Upper lobe of left lung (tissue), 6 donors: Measurements from ENCODE around the gene HSPB1. TPM values are rescaled to one million over a fixed set of nuclear protein-coding genes. Genes with fewer than 3 reads are reported as not detected.

Source experiments
- ATAC-seq, 2 donors: fragments of 200-7000 bp; cut with Tn5 transposase; one replicate each; pipeline ENCODE4 v1.9.1; 2022; ENCODE audit warnings: mild to moderate bottlenecking in 2 of 2, moderate library complexity in 2 of 2; ENCODE audit not compliant: low FRiP score in 2 of 2
- DNase-seq, 2 donors: peaks; one replicate each; pipeline ENCODE4 v3.0.0-alpha.2; 2019 to 2020
- H3K27ac ChIP-seq, 4 donors: fragments of 200-600 bp; sonication (generic); one replicate each; pipeline ENCODE4 v1.5.1; 2016 to 2019
- H3K27me3 ChIP-seq, 4 donors: fragments of 200-600 bp; sonication (generic); one replicate each; pipeline ENCODE4 v1.5.1; 2017 to 2019
- H3K36me3 ChIP-seq, 4 donors: fragments of 200-600 bp; sonication (generic); one replicate each; pipeline ENCODE4 v1.5.1; 2016 to 2019
- H3K4me1 ChIP-seq, 4 donors: fragments of 200-600 bp; sonication (generic); one replicate each; pipeline ENCODE4 v1.5.1; 2018 to 2019
- H3K4me3 ChIP-seq, 4 donors: fragments of 200-600 bp; sonication (generic); one replicate each; pipeline ENCODE4 v1.5.1; 2017 to 2019; ENCODE audit warnings: mild to moderate bottlenecking in 2 of 4, moderate library complexity in 1 of 4
- H3K9me3 ChIP-seq, 4 donors: fragments of 200-600 bp; sonication (generic); one replicate each; pipeline ENCODE4 v1.5.1; 2018 to 2019
- CTCF ChIP-seq, 6 experiments: fragments of 450-650 bp in 4 of 6; fragments of 200-600 bp in 2 of 6; sonication (generic) in 2 of 6; IDR thresholded peaks; one replicate each; pipeline ENCODE4 v1.5.1; 2016 to 2019; ENCODE audit warnings: antibody characterized with exemption in 6 of 6
- EP300 ChIP-seq, 4 donors: sonication (generic); formaldehyde crosslinking; IDR thresholded peaks; one replicate each; pipeline ENCODE4 v1.5.1; 2017; ENCODE audit warnings: antibody characterized with exemption in 4 of 4, control low read depth in 2 of 4
- POLR2A ChIP-seq, 4 donors: fragments of 450-650 bp; IDR thresholded peaks; one replicate each; pipeline ENCODE4 v1.5.1; 2016 to 2017; ENCODE audit warnings: antibody characterized with exemption in 4 of 4, mild to moderate bottlenecking in 2 of 4
- POLR2AphosphoS5 ChIP-seq, 2 donors: sonication (generic); formaldehyde crosslinking; IDR thresholded peaks; one replicate each; pipeline ENCODE4 v1.5.1; 2017; ENCODE audit warnings: antibody characterized with exemption in 2 of 2
- WGBS, 2 donors: methylation state at CpG; one replicate each; pipeline ENCODE4 v1.1.5; 2017 to 2018; 5-methylcytosine and 5-hydroxymethylcytosine counted together
- total RNA-seq, 6 donors: library from RNA; depleted of rRNA in 4 of 6; stranded (reverse); fragments of >200 nt in 4 of 6; gene quantifications; one replicate each; pipeline versions ENCODE4 v1.1.0 to v1.2.1, GENCODE V29; 2016 to 2021
- donor health status: DM: no; HTN: no; CAD: no; lungs with moderate emphysema.
- donor health status: DM: no; HTN: yes; CAD: no; lungs with severe emphysema.

Gene HSPB1
- total RNA-seq, 6 donors from 2014 or later = 164 to 703 (median 300) TPM

GRCh38 chr7:76318488-76319353 lies 16.2 kb downstream of the HSPB1 start:
- WGBS, 2 donors = 6 to 10% methylated on average over 11 to 25 of the region's 25 CpGs
- H3K4me3 ChIP-seq = peak overlapping the region; percentile 72 to 89 (median 78)
- no peaks in the 10 kb centered on the region for H3K27me3 ChIP-seq
- peaks cover 0 to 11% (median 0%) of the 10 kb centered on the region in 4 donors for H3K36me3 ChIP-seq
- ATAC-seq = peak; percentile 79 to 82
- DNase-seq = peak in 1 of 2 donors; percentile 78
- TF ChIP-seq EP300 (IDR thresholded peaks at IDR 0.05) (no peak), POLR2A (IDR thresholded peaks at IDR 0.05) (peak in 2 of 4 donors; percentile 8 to 12), CTCF (IDR thresholded peaks at IDR 0.05) (peak in 4 of 6 experiments; percentile 55 to 69 (median 64)), POLR2AphosphoS5 (IDR thresholded peaks at IDR 0.05) (peak; percentile 33 to 47)
- H3K9me3 ChIP-seq = no peaks in the 10 kb centered on the region
- H3K4me1 ChIP-seq = peaks cover 7 to 18% (median 17%) of the 10 kb centered on the region in 4 donors
- peak overlapping the region; percentile 84 to 94 (median 93) for H3K27ac ChIP-seq

GRCh38 chr7:76325092-76325491 lies 22.6 kb downstream of the HSPB1 start:
- no peak overlapping the region for H3K27ac ChIP-seq
- TF ChIP-seq POLR2AphosphoS5 (IDR thresholded peaks at IDR 0.05) = no peak
- no peak for TF ChIP-seq CTCF (IDR thresholded peaks at IDR 0.05)
- no peak for TF ChIP-seq EP300 (IDR thresholded peaks at IDR 0.05)
- TF ChIP-seq POLR2A (IDR thresholded peaks at IDR 0.05) = no peak
- WGBS, 2 donors = 95 to 99% methylated on average over 11 of the region's 11 CpGs
- no peaks in the 10 kb centered on the region for H3K27me3 ChIP-seq
- peaks cover 0 to 8% (median 0%) of the 10 kb centered on the region in 4 donors for H3K4me1 ChIP-seq
- no peak for ATAC-seq
- no peak overlapping the region for H3K4me3 ChIP-seq
- H3K9me3 ChIP-seq = no peaks in the 10 kb centered on the region
- DNase-seq = no peak
- H3K36me3 ChIP-seq = peaks cover 4 to 61% (median 30%) of the 10 kb centered on the region in 4 donors

GRCh38 chr7:76325811-76326210 lies 23.3 kb downstream of the HSPB1 start:
- Histone ChIP-seq H3K4me1 (peaks cover 0 to 8% (median 0%) of the 10 kb centered on the region in 4 donors), H3K36me3 (peaks cover 4 to 67% (median 30%) of the 10 kb centered on the region in 4 donors), H3K27me3 (no peaks in the 10 kb centered on the region), H3K4me3 (no peak overlapping the region), H3K27ac (no peak overlapping the region), H3K9me3 (no peaks in the 10 kb centered on the region)
- 90 to 92% methylated on average over 5 of the region's 5 CpGs for WGBS, 2 donors
- TF ChIP-seq EP300 (IDR thresholded peaks at IDR 0.05) = no peak
- no peak for TF ChIP-seq POLR2AphosphoS5 (IDR thresholded peaks at IDR 0.05)
- no peak for TF ChIP-seq CTCF (IDR thresholded peaks at IDR 0.05)
- no peak for TF ChIP-seq POLR2A (IDR thresholded peaks at IDR 0.05)
- no peak for DNase-seq
- ATAC-seq = no peak

GRCh38 chr7:76326646-76327233 lies 24.3 kb downstream of the HSPB1 start:
- Histone ChIP-seq H3K36me3 (peaks cover 4 to 65% (median 30%) of the 10 kb centered on the region in 4 donors), H3K27me3 (no peaks in the 10 kb centered on the region), H3K4me1 (peaks cover 0 to 12% (median 2%) of the 10 kb centered on the region in 4 donors), H3K4me3 (no peak overlapping the region), H3K27ac (no peak overlapping the region), H3K9me3 (no peaks in the 10 kb centered on the region)
- ATAC-seq = no peak
- WGBS, 2 donors = 81 to 86% methylated on average over 5 of the region's 5 CpGs
- DNase-seq = no peak
- TF ChIP-seq POLR2A (IDR thresholded peaks at IDR 0.05) (no peak), CTCF (IDR thresholded peaks at IDR 0.05) (no peak), EP300 (IDR thresholded peaks at IDR 0.05) (no peak), POLR2AphosphoS5 (IDR thresholded peaks at IDR 0.05) (no peak)
